Panc1 (cell line): Measurements from ENCODE around the gene SHISA9. TPM values are rescaled to one million over a fixed set of nuclear protein-coding genes. Genes with fewer than 3 reads are reported as not detected.

Experiments
- ATAC-seq: fragments of 200-7000 bp; cut with Tn5 transposase; 2 replicates; pipeline ENCODE4 v1.9.1; 2020; ENCODE audit warnings: mild to moderate bottlenecking, moderate library complexity
- BruUV-seq: library from RNA; stranded (reverse); fragments of 400-500 nt; replicated peaks from 2 replicates; lab custom pipeline; 2021; lab: Mats Ljungman, UMichigan
- CTCF ChIA-PET: fragments of 300-600 bp; sonication (Branson Sonifier 250); formaldehyde crosslinking; loops from one replicate; lab custom pipeline; 2022; ENCODE audit warnings: antibody characterized with exemption; lab: Charles Lee
- POLR2A ChIA-PET: fragments of 300-600 bp; sonication (Branson Sonifier 250); formaldehyde crosslinking; loops from one replicate; lab custom pipeline; 2022; ENCODE audit warnings: antibody characterized with exemption; lab: Charles Lee
- DNase-seq: peaks from one replicate; pipeline ENCODE4 v3.0.0-alpha.2; 2010; ENCODE audit warnings: low read depth, low spot score
- H3K27ac ChIP-seq: 2 replicates; pipeline ENCODE4 v1.5.1; 2011; ENCODE audit warnings: mild to moderate bottlenecking, low read length, inconsistent platforms
- H3K27me3 ChIP-seq: fragments of 200-500 bp; sonication (Bioruptor generic); 2 replicates; pipeline ENCODE4 v1.6.0; 2014; ENCODE audit warnings: low read length, inconsistent platforms; ENCODE audit not compliant: control insufficient read depth, insufficient read depth
- H3K36me3 ChIP-seq: fragments of 200-500 bp; sonication (Bioruptor generic); 2 replicates; pipeline ENCODE4 v1.5.1; 2014; ENCODE audit warnings: inconsistent platforms, mild to moderate bottlenecking, low read length, moderate library complexity; ENCODE audit not compliant: control insufficient read depth, insufficient read depth
- H3K4me1 ChIP-seq: 2 replicates; pipeline ENCODE4 v1.5.1; 2011; ENCODE audit warnings: inconsistent platforms, mild to moderate bottlenecking, low read length, moderate library complexity; ENCODE audit not compliant: control insufficient read depth, insufficient read depth
- H3K4me3 ChIP-seq, 2 experiments: 2 replicates each; pipeline ENCODE4 v1.5.1; 2011 to 2012; ENCODE audit warnings: low read depth in 2 of 2, low read length in 2 of 2, mild to moderate bottlenecking in 2 of 2, inconsistent platforms in 1 of 2, moderate library complexity in 1 of 2
- H3K9me3 ChIP-seq: fragments of 200-500 bp; sonication (Bioruptor generic); 2 replicates; pipeline ENCODE4 v1.5.1; 2014; ENCODE audit warnings: low read depth, mild to moderate bottlenecking, inconsistent platforms, low read length, moderate library complexity; ENCODE audit not compliant: control insufficient read depth, insufficient read depth
- POLR2AphosphoS5 ChIP-seq: IDR thresholded peaks from 2 replicates; pipeline ENCODE4 v1.6.1; 2012; ENCODE audit warnings: mild to moderate bottlenecking, low read depth, low read length, moderate library complexity
- SIN3A ChIP-seq: IDR thresholded peaks from 2 replicates; pipeline ENCODE4 v1.6.1; 2012; ENCODE audit warnings: low read depth, mild to moderate bottlenecking, low read length, moderate library complexity, borderline replicate concordance; ENCODE audit not compliant: insufficient read depth
- TCF7L2 ChIP-seq: IDR thresholded peaks from 2 replicates; pipeline ENCODE4 v1.6.1; 2011; ENCODE audit warnings: mild to moderate bottlenecking, low read depth, low read length, inconsistent platforms
- in situ Hi-C: cut with HindIII; loops from 2 replicates; pipeline ENCODE4 v1.10.0; 2016; ENCODE audit warnings: low sequenced_read_pairs, low pct_unique_long_range_greater_than_20kb
- intact Hi-C: fragments of 100-400 bp; cut with micrococcal nuclease; formaldehyde crosslinking; loops from one replicate; pipeline ENCODE4 v1.10.0; 2022; ENCODE audit not compliant: unreplicated experiment
- total RNA-seq: library from RNA; stranded (reverse); gene quantifications from one replicate; pipeline ENCODE4 v1.2.1, GENCODE V29; 2021; ENCODE audit not compliant: unreplicated experiment
- TF ChIP-seq, protein P1 (sequence below), 2 experiments: IDR thresholded peaks; 2 replicates each; pipeline ENCODE4 v1.6.1; 2011 to 2012; ENCODE audit warnings: low read depth in 2 of 2, control low read depth in 1 of 2, low read length in 1 of 2, mild to moderate bottlenecking in 1 of 2, moderate library complexity in 1 of 2; ENCODE audit not compliant: insufficient read depth in 1 of 2
- TF ChIP-seq, protein P2 (sequence below): fragments of 450-650 bp; IDR thresholded peaks from 2 replicates; pipeline ENCODE4 v1.5.1; 2017; ENCODE audit warnings: mild to moderate bottlenecking

The SHISA9 gene
- total RNA-seq, 1 experiment from 2014 or later = 0.10 TPM

DNA sequence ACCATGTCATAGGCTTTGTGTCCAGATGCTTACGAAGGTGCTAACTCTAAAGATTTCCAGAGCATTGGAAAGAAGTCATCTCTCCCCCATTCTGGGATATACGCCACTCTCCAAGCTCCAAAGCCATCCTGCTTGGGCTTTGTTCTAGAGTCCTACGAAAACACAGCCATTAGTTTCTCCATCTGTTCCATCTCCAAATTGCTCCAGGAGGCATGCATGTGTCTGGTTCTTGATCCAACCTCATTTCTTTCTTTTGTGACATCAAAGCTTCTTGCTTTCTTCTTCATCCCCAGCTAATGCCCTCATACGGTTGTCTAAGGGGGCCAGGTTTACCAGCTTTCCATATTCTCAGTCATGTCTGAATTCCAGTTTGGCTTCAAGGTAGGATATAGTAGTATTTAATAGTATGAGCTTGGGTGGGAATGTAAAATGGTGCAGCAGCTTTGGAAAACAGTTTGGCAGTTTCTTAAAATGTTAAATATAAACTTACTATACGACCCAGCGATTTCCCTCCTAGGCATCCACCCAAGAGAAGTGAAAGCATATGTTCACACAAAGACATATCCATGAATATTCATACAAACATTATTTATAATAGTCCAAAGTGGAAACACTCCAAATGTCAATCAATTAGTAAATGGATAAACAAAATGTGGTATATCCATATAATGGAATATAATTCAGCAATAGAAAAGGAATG is 202.6 kb downstream of the SHISA9 start:
- BruUV-seq = no TSS peak
- DNase-seq = no peak
- POLR2A ChIA-PET = no interaction called here
- no peak overlapping the region for H3K4me3 ChIP-seq
- H3K27ac ChIP-seq = no peak overlapping the region
- CTCF ChIA-PET = interaction anchor here (0.5 kb wide), 1 partner anchor 64 kb away, joined by 3 read pairs; no protein-coding TSS in a partner anchor
- intact Hi-C loops = no loop called here
- H3K4me1 ChIP-seq = no peaks in the 10 kb centered on the region
- ATAC-seq = no peak
- H3K9me3 ChIP-seq = no peaks in the 10 kb centered on the region
- TF ChIP-seq SIN3A = no peak
- TF ChIP-seq POLR2AphosphoS5 = no peak
- TF ChIP-seq TCF7L2 = no peak
- TF ChIP-seq, protein P1, sequence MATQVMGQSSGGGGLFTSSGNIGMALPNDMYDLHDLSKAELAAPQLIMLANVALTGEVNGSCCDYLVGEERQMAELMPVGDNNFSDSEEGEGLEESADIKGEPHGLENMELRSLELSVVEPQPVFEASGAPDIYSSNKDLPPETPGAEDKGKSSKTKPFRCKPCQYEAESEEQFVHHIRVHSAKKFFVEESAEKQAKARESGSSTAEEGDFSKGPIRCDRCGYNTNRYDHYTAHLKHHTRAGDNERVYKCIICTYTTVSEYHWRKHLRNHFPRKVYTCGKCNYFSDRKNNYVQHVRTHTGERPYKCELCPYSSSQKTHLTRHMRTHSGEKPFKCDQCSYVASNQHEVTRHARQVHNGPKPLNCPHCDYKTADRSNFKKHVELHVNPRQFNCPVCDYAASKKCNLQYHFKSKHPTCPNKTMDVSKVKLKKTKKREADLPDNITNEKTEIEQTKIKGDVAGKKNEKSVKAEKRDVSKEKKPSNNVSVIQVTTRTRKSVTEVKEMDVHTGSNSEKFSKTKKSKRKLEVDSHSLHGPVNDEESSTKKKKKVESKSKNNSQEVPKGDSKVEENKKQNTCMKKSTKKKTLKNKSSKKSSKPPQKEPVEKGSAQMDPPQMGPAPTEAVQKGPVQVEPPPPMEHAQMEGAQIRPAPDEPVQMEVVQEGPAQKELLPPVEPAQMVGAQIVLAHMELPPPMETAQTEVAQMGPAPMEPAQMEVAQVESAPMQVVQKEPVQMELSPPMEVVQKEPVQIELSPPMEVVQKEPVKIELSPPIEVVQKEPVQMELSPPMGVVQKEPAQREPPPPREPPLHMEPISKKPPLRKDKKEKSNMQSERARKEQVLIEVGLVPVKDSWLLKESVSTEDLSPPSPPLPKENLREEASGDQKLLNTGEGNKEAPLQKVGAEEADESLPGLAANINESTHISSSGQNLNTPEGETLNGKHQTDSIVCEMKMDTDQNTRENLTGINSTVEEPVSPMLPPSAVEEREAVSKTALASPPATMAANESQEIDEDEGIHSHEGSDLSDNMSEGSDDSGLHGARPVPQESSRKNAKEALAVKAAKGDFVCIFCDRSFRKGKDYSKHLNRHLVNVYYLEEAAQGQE (IDR thresholded peaks at IDR 0.05; ENCODE audit: insufficient read depth in 1 of 2, low read depth in 2 of 2, low read length in 1 of 2) = no peak
- TF ChIP-seq, protein P2, sequence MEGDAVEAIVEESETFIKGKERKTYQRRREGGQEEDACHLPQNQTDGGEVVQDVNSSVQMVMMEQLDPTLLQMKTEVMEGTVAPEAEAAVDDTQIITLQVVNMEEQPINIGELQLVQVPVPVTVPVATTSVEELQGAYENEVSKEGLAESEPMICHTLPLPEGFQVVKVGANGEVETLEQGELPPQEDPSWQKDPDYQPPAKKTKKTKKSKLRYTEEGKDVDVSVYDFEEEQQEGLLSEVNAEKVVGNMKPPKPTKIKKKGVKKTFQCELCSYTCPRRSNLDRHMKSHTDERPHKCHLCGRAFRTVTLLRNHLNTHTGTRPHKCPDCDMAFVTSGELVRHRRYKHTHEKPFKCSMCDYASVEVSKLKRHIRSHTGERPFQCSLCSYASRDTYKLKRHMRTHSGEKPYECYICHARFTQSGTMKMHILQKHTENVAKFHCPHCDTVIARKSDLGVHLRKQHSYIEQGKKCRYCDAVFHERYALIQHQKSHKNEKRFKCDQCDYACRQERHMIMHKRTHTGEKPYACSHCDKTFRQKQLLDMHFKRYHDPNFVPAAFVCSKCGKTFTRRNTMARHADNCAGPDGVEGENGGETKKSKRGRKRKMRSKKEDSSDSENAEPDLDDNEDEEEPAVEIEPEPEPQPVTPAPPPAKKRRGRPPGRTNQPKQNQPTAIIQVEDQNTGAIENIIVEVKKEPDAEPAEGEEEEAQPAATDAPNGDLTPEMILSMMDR = no peak
- no peaks in the 10 kb centered on the region for H3K27me3 ChIP-seq
- no peaks in the 10 kb centered on the region for H3K36me3 ChIP-seq
- in situ Hi-C loops = no loop called here

DNA sequence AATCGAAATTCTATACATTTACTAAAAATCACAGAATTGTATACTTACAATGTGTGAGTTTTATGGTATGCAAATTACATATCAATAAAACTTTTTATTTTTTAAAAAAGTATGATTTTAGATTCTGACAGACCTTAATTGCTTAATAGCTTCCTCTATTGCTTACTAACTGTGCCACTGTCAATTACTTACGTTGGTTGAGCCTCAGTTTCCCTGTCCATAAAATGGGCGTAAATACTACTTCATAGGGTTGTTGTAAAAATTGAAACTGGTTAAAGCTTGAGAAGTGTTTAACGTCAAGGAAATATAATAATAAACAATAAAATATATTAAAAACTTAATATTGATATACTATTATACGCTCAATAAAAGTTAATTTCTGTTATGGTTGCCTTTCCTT is 203.4 kb downstream of the SHISA9 start:
- intact Hi-C loops (no loop called here), in situ Hi-C loops (no loop called here)
- no peak overlapping the region for H3K27ac ChIP-seq
- H3K4me1 ChIP-seq = no peaks in the 10 kb centered on the region
- BruUV-seq = no TSS peak
- ATAC-seq (no peak), DNase-seq (no peak)
- H3K36me3 ChIP-seq = no peaks in the 10 kb centered on the region
- POLR2A ChIA-PET = no interaction called here
- no peak for TF ChIP-seq TCF7L2
- TF ChIP-seq, protein P2 = no peak
- TF ChIP-seq, protein P1 (IDR thresholded peaks at IDR 0.05; ENCODE audit: insufficient read depth in 1 of 2, low read depth in 2 of 2, low read length in 1 of 2) = no peak
- no peak for TF ChIP-seq SIN3A
- TF ChIP-seq POLR2AphosphoS5 = no peak
- no peaks in the 10 kb centered on the region for H3K9me3 ChIP-seq
- no peak overlapping the region for H3K4me3 ChIP-seq
- CTCF ChIA-PET = interaction anchor here (0.5 kb wide), 1 partner anchor 64 kb away, joined by 3 read pairs; no protein-coding TSS in a partner anchor
- H3K27me3 ChIP-seq = no peaks in the 10 kb centered on the region
